ENCODE measurements around the gene AXIN1. TPM values are rescaled to one million over a fixed set of nuclear protein-coding genes. Genes with fewer than 3 reads are reported as not detected.

The AXIN1 gene, protein sequence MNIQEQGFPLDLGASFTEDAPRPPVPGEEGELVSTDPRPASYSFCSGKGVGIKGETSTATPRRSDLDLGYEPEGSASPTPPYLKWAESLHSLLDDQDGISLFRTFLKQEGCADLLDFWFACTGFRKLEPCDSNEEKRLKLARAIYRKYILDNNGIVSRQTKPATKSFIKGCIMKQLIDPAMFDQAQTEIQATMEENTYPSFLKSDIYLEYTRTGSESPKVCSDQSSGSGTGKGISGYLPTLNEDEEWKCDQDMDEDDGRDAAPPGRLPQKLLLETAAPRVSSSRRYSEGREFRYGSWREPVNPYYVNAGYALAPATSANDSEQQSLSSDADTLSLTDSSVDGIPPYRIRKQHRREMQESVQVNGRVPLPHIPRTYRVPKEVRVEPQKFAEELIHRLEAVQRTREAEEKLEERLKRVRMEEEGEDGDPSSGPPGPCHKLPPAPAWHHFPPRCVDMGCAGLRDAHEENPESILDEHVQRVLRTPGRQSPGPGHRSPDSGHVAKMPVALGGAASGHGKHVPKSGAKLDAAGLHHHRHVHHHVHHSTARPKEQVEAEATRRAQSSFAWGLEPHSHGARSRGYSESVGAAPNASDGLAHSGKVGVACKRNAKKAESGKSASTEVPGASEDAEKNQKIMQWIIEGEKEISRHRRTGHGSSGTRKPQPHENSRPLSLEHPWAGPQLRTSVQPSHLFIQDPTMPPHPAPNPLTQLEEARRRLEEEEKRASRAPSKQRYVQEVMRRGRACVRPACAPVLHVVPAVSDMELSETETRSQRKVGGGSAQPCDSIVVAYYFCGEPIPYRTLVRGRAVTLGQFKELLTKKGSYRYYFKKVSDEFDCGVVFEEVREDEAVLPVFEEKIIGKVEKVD
- 10 to 100 TPM; 11.1 to 19.0 (median 15.0) TPM for total RNA-seq

DNA sequence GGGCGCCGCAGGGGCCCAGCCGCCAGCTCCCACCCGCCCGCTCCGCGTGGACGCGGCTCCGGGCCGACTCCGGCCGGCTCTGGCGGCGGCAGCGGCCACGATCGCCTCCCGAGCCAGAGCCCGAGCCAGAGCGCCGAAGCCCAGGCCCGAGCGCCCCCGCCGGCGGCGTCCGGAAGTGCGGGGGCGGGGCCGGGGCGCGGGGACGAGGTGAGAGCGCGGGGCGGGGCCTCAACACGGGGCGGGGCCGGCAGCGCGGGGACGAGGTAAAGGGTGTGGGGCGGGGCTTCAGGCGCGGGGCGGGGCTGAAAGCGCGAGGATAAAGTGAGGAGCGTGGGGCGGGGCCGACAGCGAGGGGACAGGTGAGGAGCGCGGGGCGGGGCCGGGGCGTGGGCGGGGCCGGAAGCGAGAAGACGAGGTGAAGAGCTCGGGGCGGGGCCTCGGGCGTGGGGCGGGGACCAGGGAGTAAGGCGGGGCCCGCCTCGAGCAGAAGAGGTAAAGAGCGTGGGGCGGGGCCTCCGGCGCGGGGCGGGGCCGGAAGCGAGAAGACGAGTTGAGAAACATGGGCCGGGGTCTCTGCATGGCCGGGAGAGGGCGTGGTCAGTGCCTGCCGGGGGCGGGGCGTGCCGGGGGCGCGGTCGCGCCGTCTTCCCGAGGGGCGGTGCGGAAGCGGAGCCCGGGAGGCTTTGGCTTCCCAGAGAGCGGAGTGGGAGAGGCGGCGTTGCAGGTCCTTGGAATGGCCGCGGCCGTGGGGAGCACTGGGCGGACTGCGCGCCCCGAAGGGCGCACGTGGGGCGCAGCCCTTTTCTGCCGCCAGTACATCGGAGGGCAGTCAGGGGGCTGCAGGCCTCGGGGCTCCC lies at the start of gene AXIN1:
Gene AXIN1 (minus strand): TSS at position 177 of the 857 bp plus-strand sequence. CDS start 5,698 bp downstream, outside the sequence.
- TF ChIP-seq, protein P1, sequence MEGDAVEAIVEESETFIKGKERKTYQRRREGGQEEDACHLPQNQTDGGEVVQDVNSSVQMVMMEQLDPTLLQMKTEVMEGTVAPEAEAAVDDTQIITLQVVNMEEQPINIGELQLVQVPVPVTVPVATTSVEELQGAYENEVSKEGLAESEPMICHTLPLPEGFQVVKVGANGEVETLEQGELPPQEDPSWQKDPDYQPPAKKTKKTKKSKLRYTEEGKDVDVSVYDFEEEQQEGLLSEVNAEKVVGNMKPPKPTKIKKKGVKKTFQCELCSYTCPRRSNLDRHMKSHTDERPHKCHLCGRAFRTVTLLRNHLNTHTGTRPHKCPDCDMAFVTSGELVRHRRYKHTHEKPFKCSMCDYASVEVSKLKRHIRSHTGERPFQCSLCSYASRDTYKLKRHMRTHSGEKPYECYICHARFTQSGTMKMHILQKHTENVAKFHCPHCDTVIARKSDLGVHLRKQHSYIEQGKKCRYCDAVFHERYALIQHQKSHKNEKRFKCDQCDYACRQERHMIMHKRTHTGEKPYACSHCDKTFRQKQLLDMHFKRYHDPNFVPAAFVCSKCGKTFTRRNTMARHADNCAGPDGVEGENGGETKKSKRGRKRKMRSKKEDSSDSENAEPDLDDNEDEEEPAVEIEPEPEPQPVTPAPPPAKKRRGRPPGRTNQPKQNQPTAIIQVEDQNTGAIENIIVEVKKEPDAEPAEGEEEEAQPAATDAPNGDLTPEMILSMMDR (IDR thresholded peaks at IDR 0.05; ENCODE audit: low read depth): no peak

DNA sequence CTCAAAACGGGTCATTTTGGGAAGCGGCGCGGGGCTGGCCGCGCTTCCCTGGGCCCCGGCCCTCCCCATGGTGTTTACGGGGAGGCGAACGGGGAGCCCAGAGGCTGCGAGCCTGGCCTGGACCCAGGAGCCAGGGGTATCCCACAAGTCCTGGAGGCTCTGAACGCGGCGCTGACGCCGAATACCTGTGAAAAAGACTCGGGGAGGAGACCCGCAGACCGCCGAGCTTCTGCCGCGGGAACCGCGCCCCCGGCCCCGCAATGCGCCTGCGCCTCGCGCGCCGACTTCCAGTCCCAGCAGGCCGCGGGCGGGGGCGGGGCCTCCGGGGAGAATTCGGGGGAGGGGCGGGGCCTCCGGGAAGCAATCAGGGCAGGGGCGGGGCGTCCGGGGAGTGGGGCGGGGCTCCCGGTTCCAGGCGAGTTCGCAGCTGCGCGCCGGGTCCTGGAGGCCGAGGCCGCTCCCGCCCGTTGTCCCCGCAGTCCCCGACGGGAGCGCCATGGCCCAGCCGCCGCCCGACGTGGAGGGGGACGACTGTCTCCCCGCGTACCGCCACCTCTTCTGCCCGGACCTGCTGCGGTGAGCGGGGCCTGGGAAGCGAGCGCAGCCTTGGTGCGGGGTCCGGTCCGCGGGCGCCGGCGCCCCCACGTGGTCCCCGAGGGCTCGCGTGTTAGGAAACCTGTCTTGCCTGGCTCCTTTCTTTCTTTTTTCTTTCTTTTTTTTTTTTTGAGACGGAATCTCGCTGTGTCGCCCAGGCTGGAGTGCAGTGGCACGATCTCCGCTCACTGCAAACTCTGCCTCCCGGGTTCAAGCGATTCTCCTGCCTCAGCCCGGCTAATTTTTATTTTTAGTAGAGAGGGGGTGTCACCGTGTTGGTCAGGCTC lies 49.2 kb upstream of the AXIN1 start, which contains the start of gene DECR2:
Gene DECR2 (plus strand): TSS at position 418 of the 881 bp plus-strand sequence. CDS start 79 bp downstream, at position 497.
- TF ChIP-seq, protein P1 (IDR thresholded peaks at IDR 0.05; ENCODE audit: low read depth): no peak

DNA sequence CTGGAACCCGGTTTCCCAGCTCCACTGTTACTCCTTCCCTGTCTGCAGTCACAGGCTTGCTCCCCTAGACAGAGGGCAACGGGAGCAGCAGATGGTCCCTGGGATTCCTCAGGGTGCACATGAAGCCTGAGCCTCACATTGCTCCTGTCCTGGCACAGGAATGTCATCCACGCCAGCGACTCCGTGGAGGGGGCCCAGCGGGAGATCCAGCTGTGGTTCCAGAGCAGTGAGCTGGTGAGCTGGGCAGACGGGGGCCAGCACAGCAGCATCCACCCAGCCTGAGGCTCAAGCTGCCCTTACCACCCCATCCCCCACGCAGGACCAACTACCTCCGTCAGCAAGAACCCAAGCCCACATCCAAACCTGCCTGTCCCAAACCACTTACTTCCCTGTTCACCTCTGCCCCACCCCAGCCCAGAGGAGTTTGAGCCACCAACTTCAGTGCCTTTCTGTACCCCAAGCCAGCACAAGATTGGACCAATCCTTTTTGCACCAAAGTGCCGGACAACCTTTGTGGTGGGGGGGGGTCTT lies 47.6 kb upstream of the AXIN1 start:
- TF ChIP-seq, protein P1 (IDR thresholded peaks at IDR 0.05; ENCODE audit: low read depth): no peak

DNA sequence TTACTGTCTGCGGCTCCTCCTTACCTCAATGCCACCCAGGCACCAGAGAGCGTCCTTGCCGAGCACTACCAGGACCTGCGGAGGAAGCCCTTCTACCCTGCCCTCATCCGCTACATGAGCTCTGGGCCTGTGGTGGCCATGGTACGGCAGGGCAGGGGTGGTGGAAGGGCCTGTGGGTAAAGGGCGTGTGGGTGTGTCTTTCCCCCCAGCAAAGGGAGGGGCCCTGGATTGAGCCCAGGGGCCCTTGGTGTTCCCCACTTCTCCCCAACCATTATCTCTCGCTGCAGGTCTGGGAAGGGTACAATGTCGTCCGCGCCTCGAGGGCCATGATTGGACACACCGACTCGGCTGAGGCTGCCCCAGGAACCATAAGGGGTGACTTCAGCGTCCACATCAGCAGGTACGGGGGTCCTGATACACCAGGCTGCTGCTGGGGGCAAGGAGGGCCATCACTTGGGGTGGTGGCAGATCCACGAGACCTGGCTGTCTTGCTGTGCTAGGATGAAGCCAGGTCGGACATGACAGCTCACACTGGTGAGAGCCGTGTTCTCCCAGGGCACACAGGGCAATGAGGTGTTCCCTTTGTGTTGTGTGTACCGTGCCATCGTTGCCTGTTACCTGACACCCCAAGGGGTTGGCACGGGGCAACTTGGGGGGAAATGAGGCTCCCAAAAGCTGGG lies 47.0 kb upstream of the AXIN1 start:
- TF ChIP-seq, protein P1 (IDR thresholded peaks at IDR 0.05; ENCODE audit: low read depth): no peak

DNA sequence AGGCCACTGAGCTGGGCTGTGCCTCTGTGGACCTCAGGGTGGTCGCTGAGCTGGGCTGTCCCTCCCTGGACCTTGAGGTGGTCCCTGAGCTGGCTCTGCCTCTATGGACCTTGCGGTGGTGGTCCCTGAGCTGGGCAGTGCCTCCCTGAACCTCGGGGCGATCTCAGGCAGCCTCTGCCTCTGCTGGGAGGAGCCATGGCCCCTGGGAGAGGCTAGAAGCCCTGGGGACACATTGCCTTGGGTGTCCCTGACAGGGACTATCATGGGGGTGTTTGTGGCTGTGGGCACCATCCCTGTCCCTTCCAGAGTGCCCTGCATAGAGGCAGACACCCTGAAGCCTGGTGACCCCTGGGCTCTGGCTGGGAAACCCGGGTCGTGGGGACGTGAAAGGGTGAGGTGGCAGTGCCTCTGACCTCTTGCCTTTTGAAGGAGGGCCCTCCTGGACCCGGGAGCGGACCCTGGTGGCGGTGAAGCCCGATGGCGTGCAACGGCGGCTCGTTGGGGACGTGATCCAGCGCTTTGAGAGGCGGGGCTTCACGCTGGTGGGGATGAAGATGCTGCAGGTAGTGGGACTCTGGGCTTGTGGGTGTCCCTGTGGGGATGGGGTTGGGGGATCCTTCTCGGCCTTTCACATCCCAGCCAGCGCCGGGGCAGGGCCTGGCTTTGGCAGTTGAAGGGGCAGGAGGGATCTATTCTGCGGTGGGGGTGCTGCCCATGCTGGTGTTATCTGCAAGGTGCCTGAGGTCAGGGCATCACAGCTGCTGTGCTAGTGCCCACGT lies 46.2 kb upstream of the AXIN1 start:
- TF ChIP-seq, protein P1 (IDR thresholded peaks at IDR 0.05; ENCODE audit: low read depth): no peak
